ENCODE data around the gene WDR1.

WDR1 gene

DNA sequence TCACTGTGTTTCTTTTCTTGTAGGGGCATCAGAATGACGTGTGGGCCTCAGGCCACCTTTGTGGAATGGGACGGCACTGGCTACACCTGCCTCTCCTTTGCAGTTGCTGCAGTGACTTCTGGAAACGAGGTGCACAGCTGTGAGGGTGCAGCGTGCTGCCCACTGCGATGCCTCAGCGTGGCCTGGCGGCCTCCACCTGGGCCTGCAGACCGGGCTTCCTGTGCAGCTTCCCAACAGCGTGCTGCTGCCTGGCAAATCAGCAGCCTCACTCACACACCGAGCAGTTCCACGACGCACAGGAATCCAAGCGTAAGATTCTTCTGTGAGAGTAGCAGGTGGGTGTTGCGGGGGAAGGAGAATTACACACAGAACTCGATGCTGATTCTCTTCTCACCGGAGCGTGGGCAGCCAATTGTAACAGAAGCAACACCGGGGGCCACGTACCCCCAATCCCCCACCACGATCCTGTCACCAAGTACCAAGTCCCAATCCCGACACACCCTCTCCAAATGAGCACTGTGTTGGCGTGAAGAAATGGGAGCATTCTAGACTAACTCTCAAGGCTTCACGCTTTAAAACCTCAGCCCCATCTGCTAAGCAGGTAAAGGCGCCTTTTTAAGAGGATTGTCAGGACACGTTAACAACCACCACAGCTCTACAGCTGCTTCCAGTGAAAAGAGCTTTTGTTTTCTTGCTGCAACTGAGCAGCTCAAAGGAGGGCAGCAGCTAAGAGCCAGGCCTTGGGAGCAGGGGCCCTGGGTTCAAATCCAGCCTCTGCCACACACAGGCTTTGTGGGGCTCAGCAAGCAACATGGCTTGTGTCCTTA, 16.9 kb downstream of the WDR1 start:
- no peak for DNase-seq (ENCODE audit: low spot score)

DNA sequence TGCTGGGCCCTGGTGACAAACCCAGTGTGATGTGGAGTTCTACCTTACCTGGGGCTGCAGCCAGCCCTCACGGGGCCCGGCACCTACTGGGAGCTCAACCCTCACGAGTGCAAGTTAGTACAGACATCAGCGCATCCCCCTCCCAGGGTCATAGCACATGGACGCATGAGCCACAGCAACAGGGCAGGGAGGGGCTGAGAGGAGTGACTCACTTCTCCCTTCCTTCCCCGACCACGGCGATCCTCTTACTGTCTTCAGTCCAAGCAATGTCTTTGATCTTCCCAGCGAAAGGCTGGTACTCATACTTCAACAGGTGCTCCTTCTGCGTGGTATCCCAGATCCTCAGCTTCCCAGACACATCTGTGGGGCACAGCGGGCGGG, 17.8 kb downstream of the WDR1 start:
- no peak for DNase-seq (ENCODE audit: low spot score)

GRCh38 chr4:10097906-10098779, 18.5 kb downstream of the WDR1 start:
- no peak for DNase-seq (ENCODE audit: low spot score)

DNA sequence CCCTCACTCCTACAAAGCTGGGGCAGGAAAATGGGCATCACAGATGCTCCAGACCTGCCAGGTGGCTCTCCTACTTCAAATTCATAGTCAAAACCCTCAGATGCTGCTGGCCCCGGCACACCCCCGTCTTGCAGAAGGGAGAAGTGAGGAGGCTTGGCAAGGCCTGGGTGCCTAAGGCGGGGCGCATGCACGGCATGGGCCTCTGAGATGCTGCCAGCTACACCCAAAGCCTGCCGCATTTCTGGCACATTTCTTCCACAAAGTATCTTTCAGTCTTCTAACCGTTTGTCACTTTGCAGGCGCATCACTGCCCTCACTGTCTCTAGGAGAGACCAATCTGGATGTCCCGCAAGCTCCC, 19.6 kb downstream of the WDR1 start:
- no peak for DNase-seq (ENCODE audit: low spot score)

GRCh38 chr4:10096201-10096977, 20.2 kb downstream of the WDR1 start:
- DNase-seq (ENCODE audit: low spot score), result peak; percentile 28

GRCh38 chr4:10095296-10095991, 21.2 kb downstream of the WDR1 start:
- DNase-seq (ENCODE audit: low spot score), result no peak

DNA sequence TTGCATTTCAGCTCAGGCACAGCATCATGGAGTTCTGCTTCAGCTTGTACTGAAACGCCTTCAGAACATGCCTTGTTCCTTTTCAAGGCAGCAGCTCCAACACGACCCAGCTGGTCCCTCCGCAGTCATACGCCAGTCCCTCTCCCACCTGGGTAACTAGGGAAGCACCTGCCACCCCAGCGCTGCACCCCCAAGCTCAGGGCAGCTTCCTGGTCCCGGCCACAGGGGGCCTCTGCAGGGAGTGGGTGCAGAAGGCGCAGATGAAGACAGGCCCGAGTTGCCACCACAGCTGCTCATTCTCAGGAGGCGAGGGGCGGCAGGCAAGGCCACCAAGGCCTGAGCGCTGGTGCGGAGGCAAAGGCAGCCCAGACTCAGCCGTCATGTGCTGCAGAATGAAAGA, 21.8 kb downstream of the WDR1 start:
- DNase-seq (ENCODE audit: low spot score), result no peak

DNA sequence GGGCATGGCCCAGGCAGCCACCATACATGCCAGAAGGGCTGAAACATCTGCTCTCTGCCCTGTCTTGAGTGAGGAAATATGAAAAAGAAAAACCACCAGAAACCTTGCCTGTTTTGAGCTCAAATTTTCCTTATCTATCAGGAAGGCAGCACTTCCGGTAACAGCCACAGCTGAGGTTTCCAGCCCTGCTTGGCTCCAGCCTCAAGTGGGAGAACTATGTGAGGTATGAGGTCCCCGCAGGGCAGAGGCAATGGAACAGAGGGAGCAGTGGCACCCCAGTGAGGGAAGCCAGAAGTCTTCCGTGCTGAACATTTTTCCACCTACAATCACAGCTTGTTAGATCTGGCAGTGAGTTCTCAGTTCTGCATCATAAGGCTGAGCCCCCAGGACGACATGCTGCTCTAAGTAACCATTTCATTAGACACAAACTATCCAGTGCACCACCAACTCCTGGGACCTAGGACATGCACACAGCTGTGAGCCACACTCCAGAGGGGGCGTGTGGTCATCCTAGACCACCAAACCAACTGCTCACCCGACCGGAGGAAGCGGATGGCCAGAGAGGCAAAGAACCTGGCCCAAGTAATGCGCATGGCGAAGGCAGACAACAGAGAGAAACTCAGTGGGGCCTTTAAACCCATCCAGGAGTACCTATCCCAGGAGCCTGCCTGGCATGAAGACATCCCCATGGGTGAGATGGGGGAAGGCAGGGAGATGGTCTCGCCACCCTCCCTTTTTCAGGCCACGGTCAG, 22.6 kb downstream of the WDR1 start:
- no peak for DNase-seq (ENCODE audit: low spot score)

- no peak for DNase-seq (ENCODE audit: low spot score)
Measured at GRCh38 chr4:10093271-10093621, 23.4 kb downstream of the WDR1 start.

DNA sequence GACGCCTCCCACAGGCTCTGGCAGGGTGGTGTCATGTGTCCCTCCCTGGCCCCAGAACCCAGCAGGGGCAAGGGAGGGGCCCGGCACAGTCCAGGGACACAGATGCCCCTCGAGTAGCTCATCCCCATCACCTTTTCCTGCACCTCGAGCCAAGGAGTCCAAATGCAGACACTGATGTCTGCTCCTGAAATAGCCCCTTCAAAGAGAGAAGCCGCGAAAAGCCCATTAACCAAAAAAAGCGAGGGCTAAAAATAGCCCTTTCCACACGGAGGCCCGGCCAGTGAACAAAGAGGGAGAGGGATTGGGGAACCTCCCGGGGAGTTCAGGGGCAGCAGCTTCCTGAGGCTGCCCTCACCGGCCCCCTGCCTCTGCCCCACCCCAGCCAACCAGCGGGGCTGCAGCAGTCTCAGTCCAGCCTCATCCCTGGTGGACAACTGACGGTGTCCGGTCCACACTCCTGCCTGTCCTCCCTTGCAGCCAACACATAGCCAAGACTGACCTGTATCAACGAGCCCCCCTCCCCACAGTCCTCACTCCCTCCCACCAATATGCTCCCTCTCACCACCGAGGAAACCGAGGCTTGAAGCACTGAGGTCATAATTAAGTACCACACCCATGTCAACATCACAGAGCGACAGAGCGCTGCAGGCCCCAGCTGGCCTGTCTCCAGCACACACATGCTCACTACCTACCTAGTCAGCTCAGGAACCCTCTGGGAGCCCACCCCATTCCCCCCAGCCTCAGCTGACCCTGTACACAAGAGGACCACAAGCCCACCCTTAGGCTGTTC, 23.9 kb downstream of the WDR1 start:
- no peak for DNase-seq (ENCODE audit: low spot score)

GRCh38 chr4:10091531-10092181, 24.9 kb downstream of the WDR1 start:
- no peak for DNase-seq (ENCODE audit: low spot score)

DNA sequence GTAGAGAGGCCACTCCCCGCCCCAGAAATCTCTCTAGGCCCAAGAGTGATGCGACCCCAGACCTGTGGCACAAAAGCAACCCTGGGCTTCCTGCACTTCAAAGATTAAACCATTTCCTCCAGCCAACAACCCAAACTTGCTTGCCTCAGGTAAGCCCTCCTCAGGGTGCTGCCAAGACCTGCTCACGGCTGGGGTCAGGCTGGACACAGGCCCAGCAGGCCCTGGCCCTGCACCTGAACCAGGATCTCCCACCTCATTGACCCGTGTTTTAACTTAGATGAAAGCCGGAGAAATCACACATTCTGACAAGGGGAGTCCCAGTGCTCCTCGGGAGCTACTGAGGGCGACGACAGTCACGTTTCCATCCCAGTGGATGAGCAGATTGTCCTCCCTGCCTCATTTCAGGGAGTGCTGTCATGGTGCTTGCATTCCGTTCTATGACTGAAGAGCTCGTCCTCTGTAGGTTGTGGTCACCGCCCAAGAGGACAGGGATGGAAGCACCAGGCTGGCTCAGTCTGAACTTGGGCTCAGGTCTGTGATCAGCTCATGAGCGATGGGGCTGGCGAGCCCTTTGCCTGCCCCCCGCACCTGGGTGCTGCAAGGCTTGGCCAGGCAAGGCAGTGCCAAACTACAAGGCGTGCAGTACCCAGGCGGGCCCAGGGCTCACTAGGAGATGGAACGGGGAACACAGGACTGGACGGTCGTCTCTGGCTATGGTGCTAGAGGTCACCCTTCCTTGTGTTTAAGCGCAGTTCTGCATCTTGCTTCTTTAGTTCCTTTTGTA, 25.9 kb downstream of the WDR1 start:
- DNase-seq (ENCODE audit: low spot score), result no peak

DNA sequence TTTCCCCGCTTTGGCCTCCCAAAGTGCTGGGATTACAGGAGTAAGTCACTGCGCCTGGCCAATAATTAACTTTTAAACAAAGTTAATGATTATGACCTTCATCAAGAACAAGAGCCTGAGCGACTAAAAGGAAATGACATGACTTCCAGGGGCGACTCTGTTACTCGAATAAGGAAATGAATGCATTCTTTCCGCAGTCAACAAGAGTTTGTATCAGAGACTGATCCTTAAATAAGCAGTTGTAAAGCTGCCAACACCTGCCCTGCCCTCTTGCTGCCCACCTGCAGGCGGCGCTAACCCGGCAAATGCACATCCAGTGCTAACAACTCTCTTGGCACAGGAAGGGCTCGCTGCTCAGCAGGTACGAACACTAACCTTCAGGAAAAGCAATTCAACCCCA, 27.3 kb downstream of the WDR1 start:
- no peak for DNase-seq (ENCODE audit: low spot score)

- DNase-seq (ENCODE audit: low spot score), result no peak
Measured at GRCh38 chr4:10088135-10089010, 28.2 kb downstream of the WDR1 start.

DNA sequence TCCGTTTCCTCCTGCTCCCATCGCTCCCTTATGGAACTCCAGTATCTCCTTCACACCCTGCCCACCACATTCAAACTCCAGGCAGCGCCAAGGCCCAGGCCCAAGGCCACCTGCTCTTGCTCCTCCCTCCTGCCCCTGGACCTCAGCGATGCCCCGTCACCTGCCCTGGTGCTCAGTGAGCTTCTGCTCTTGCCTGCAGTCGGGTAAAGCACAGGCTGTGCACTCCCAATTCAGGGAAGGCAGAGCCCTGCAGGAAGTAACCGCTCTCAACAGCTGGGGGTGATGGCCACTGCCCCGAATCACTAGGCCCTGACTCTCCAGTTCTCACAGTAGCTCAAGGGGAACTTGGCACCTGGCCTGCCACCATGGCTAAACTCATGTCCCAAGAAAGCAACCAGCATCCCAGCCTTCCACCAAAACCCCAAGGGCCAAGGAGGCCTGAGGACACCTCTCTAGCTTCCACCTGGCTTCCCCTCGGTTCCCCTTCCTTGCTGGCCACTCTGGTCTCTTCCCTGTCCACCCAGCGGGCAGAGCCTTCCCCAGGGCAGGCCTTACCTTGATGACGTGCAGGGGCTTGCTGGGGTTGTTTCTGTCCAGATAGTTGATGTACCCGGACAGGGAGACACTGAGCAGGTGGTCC, 29.3 kb downstream of the WDR1 start:
- no peak for DNase-seq (ENCODE audit: low spot score)

DNA sequence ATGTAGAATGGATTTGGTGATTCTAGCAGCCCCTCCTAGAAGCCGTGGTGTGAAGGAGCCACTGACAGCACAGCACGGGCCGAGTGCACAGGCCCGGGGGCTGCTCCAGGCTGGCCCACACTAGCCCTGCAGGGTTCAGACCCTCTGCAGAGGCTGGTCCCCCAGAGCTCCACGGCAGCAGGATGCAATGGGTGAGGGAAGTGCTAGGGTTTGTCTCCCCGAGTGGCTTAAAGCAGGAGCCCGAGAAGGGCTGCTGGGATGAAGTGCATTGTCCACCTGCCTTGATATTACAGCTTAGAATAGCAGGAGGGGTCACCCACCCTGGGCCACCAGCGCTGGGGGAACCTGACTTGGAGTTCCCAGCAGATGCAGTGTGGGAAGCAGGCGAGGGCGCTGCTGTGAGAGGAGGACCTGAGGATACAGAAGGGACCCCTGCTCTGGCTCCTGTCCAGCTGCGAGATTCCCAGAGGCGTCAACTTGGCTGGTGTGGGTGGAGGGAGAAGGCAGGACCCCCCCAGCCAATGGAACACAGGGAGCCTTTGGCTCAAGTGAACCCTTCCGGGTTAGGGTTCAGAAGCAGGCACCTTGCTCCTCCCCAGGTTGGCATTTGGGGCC, 30.0 kb downstream of the WDR1 start:
- DNase-seq (ENCODE audit: low spot score), result no peak

GRCh38 chr4:10085828-10086505, 30.6 kb downstream of the WDR1 start:
- no peak for DNase-seq (ENCODE audit: low spot score)

All from COLO829 (cell line).